Right lobe of liver (tissue), 4 donors: ENCODE data around the gene CUX1.

Source experiments
- POLR2A ChIP-seq: fragments of 450-650 bp; IDR thresholded peaks from one replicate; pipeline ENCODE4 v1.6.1; 2017; ENCODE audit warnings: antibody characterized with exemption, mild to moderate bottlenecking
- TF ChIP-seq, protein P1 (sequence below), 4 donors: fragments of 200-600 bp in 3 of 4; fragments of 450-650 bp in 1 of 4; IDR thresholded peaks; one replicate each; pipeline versions ENCODE4 v1.5.1 to v1.8.0; 2016 to 2022; ENCODE audit warnings: antibody characterized with exemption in 4 of 4, mild to moderate bottlenecking in 2 of 4
- donor health status: DM: no; HTN: no; CAD: no.
- donor health status: DM: no; HTN: no; CAD: no.
- donor health status: DM: no; HTN: yes; CAD: no.

GRCh38 chr7:101939136-101939695 lies 121.8 kb downstream of the CUX1 start:
- TF ChIP-seq, protein P1, sequence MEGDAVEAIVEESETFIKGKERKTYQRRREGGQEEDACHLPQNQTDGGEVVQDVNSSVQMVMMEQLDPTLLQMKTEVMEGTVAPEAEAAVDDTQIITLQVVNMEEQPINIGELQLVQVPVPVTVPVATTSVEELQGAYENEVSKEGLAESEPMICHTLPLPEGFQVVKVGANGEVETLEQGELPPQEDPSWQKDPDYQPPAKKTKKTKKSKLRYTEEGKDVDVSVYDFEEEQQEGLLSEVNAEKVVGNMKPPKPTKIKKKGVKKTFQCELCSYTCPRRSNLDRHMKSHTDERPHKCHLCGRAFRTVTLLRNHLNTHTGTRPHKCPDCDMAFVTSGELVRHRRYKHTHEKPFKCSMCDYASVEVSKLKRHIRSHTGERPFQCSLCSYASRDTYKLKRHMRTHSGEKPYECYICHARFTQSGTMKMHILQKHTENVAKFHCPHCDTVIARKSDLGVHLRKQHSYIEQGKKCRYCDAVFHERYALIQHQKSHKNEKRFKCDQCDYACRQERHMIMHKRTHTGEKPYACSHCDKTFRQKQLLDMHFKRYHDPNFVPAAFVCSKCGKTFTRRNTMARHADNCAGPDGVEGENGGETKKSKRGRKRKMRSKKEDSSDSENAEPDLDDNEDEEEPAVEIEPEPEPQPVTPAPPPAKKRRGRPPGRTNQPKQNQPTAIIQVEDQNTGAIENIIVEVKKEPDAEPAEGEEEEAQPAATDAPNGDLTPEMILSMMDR (IDR thresholded peaks at IDR 0.05): no peak
- no peak for TF ChIP-seq POLR2A
